Activated effector memory CD4-positive, alpha-beta T cell treated with Interleukin-2 at 50 U/mL for 16 hours (primary cell): Measurements from ENCODE around the gene C1QL2.

Source experiments
- DNase-seq: peaks from one replicate; pipeline ENCODE4 v3.0.0-alpha.2; 2020

The C1QL2 gene

GRCh38 chr2:119158563-119159347, at the start of gene C1QL2:
Gene C1QL2 (minus strand): TSS chr2:119158751. CDS start chr2:119158269, 482 bp downstream.
- DNase-seq = no peak

DNA sequence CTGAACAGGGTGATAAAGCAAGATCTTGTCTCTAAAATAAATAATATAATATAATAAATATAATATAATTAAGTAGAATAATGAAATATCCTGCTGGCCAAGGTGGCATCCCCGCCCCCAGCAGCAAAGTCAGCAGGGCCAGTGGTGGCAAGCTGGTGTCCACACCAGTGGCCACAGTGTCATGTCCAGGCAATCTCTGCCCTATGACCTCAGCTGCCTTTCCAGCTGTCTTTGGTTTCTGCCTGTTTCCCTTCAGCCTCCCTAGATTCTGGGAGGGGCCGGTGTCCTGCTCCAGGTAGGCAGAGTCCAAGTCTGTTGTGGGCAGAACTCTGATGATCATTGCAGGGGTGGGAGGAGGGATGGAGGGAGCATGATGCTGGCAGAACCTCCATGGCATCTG, 48.9 kb upstream of the C1QL2 start:
- DNase-seq = no peak

DNA sequence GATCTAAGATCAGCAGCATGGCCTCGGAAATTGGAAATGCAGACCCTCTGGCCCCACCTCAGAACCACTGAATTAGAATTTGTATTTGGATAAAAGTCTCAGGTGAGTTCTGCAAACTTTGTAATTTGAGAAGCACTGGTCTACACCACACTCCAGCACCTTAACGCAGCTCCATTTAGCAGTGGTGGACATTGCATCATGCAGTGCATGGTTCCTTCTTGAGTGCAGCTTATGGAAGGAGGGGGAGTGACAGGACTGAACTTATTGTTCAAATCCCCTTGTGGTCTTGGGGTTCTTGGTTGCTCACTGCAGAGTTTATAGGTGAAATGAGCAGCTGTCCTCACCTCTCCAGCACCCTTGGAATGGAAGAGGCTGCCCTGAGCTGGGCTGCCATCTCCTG, 47.6 kb upstream of the C1QL2 start:
- DNase-seq = no peak

GRCh38 chr2:119205001-119205706, 46.6 kb upstream of the C1QL2 start:
- no peak for DNase-seq

GRCh38 chr2:119204525-119204924, 46.0 kb upstream of the C1QL2 start:
- no peak for DNase-seq

DNA sequence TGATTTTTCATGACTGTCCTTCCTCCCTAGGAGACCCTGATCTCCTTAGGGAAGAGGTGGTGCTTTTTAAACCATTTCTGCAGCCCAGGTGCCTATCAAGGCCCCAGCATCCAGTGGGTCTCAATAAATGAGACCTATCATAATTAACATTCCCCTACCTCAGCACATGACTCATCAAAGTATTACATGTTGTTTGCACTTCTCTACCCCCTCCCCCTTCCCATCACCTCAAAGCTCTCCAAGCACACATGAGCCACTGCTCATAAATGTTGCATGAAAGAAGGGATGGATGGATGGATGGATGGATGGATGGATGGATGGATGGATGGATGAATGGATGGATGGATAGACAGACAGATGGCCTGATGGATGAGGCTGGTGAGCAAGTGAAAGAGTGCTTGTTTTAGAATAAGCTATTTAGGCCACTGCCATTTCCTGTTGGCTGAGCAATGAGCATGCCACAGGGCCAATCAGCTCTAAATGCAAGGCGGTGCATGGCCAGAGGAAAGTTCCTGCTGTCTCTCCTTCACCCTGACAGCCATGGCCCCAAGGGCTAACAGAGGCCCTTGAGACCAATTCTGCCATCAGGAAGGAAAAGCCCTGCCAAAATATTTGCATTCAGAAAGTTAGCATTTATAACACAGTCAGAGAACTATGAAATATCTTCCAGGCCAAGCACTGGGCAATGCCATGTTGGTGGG, 44.2 kb upstream of the C1QL2 start:
- DNase-seq = no peak

DNA sequence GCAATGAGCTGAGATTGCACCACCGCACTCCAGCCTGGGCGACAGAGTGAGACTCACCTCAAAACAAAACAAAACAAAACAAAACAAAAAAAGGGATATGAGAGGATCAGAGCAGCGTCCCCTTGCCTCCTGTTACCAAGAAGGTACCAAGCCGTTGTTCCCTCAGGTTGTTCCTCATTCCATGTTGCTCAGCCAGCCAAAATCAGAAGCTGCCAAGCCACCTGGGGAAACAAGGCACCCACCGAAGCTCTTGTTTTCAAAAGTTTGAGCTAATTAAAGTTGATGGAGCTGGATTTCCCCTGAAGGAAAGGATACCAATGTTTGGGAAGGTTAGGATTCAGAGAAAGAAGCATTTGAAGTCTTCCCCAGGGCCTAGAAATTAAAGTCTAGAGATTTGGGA, 43.3 kb upstream of the C1QL2 start:
- no peak for DNase-seq

DNA sequence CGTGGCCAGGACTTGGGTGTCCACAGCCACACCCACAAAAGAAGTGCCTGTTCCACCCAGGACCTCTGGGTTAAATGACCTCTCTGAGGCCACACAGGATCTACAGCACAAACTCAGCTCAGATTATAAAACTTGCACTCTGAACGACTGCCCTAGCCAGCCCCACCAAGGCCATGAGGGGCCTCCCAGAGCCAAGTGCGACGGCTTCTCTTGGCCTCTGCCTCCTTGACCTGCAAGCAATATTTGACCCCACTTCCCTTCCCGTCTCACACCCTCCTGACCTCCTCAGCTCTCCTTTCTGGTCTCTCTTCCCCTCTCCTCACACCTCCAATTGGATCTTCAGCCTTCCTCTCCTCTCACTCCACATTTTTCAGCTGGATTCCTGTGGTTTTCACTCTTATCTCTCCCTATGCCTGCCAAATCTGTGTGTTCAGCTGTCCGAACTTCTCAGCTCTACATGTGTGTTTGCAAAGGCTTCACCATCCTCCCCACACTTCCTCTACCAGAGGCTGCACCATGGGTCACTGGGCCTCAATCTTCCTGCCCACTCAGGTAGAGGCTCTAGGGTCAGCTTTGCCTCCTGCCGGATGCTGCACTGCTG, 39.8 kb upstream of the C1QL2 start:
- no peak for DNase-seq

DNA sequence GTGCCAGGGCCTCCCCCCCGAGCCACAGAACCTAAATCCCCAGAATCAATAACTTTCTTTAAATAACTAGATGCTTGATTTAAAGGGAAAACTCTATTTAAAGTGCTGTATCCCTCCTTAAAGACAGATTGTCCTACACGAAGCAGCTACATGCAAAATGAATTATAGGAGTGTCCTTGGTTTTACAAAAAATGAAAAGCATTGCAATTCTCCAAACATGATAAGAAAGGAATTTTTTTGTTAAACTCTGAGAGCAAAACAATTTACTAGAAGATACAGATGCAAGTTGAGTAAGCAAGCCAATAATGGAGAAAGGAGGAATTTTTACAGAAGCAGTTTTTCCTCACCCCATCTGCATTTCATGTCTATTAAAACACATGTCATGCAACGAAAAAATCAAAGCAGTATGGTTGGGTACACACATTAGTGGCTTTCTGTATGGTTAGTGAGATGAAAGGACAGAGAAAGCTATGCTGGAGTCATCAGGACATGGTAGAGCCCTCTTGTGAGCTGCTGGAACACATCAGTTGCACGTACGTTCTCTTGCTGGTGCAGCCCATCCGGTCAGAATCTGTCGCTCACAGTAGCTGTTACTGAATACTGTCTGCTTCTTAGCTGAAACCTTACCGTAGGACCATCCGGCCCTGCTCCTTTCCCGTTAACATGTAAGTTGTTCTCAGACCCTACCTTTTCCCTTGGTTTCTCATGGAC, 39.1 kb upstream of the C1QL2 start:
- no peak for DNase-seq

DNA sequence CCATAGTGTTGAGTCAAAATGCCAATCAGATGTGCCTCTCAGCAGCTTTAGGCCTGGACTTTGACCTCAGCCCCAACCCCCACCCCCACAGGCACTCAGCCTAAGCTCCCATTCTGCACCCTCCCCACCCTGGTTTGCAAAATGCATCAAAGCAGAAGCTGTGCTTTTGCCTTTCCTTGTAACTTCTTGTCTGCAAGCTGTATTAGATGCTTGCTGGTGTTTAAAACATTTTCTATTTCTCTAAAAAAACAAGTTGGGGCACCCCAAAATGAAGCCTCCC, 38.5 kb upstream of the C1QL2 start:
- no peak for DNase-seq

DNA sequence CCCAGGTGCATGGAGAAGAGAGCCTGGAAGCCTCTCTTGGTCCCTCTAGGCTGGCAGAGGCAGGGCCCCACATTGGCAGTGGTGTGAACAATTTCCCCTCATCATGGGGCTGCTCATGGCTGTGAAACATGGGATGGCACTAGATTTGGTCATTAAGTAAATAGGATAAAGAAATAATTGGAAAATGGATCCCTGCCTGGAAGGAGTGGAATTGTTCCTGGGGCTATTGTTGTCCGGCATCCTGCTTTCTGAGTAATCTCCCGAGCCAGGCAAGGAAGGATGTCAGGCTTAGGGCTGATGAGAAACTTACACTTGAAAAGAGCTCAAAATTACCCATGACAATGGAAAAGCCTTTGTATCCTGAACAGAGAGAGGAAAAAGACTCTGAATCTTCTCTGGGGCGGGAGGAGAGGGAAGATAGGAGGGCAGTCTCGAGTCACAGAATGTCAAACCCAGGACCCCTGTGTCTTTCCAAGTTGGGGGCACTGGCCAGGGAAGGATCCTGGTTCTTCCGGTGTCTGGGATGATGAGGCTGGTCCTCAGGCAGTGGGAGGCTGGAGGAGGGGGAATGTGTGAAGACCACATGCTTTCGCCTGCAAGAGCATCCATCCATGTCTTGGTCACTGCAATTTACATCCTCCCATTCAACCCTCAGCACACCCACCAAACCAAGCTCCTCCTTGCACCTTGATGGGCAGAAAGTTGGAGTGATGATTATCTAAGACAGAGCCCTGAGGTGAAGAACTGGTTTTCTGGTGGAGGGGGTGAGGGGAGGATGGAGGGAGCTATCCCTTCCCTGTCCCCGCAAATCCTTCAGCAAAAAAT, 38.0 kb upstream of the C1QL2 start:
- no peak for DNase-seq

- no peak for DNase-seq
These were observed 37.3 kb upstream of the C1QL2 start for GRCh38 chr2:119195887-119196286.

GRCh38 chr2:119195001-119195400, 36.5 kb upstream of the C1QL2 start:
- no peak for DNase-seq

- DNase-seq = no peak
These were observed 34.3 kb upstream of the C1QL2 start for GRCh38 chr2:119192893-119193292.

DNA sequence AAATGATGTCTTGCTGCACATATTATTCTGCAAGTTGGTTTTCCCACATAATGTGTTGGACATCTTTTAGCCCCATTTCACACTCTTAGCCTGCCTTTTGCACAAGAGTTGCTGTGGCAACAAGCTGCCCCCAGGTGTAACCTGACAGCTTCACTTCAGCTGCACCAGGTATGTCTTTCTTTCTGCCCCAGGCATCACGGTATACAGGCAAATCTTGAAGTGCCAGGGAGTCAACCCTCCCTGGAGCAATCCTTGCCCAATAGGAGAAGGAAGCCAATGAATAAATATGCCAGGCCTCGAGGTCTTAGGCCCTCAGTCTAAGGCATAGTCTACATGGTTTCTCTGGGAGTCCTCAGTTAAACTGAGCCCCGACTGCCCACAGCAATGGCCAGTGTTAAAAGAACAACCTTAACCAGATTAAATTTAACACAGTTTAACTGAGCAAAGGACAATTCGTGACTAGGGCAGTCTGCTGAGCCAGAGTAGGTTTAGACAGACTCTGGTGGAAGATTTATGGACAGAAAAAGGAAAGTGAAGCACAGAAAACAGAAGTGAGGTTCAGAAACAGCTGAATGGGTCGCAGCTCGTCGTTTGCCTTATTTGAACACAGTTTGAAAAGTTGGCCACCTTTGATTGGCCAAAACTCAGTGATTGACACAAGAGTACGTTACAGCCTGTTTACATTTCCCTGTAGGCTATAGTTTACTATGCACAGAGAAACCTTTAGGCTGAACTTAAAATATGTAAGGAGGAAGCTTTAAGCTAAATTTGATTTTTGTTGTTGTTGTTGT, 32.0 kb upstream of the C1QL2 start:
- DNase-seq = no peak

- DNase-seq = no peak
These were observed 26.0 kb upstream of the C1QL2 start for GRCh38 chr2:119184512-119184911.

DNA sequence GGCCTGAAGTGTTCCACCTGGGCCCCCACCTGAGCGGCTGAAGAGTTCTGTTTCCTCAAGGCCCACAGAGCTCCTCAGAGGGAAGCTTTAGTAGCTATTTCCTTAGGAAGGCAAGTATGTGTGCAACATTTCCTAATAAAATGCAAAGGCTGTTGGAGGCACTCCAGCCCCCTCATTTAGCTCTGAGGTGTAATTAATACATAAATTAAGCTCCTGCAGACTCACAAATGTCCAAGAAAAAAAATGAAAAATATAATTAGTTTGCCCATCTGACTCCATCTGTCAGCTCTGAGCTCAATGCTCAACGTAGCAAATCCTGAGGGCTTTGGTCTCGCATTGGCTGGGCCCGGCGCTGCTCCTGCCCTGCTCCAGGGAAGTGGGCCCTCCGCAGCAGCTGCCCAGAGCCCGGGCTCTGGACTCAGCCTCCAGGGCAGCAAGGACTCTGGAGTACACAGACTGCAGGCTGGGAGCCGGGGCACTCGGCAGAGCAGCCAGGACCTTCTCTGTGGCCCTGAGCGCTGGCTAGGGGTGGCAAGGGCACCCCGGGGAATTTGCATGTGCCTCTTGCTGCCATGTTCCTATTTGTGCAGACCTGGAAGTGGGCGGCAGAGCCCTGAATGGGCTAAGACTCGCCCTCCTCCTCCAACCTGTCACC, 23.4 kb upstream of the C1QL2 start:
- DNase-seq = no peak

DNA sequence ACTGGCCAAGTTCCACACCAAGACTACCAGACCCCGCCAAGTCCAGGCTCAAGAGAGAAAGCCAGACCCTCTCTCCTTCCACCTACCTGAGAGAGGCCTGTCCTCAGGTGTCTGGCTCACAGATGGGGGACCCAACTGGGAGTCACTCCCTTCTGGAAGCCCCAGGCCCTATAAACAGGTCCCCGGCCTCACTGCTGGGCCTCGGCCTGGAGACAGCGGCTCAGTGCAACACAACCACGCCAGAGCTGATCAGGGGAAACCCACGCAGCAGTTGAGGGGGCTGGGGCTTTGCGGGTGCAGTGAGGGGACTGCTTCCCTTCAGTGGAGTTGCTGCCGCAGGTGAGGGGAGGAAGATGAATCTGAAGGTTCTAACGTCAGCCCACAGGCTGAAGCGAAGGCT, 22.8 kb upstream of the C1QL2 start:
- DNase-seq = no peak

DNA sequence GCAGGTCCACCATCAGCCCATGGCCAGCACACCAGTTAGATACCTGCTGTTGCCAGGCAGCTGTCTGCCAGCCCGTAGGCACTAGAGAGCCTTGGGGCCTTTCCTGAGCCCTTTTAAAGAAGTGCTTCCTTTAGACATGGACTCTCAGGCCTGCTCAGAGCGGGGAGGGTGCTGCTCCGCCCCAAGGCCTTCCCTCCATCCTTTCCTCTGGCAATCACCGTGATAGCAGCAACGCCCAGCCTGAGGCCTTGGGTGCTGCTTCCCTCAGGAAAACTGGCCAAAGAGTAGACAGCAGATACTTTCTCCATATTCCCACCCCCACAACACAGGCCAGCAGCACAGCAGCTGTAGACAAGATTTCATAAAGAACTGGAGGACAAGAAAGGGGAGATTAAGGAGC, 22.3 kb upstream of the C1QL2 start:
- DNase-seq = no peak

DNA sequence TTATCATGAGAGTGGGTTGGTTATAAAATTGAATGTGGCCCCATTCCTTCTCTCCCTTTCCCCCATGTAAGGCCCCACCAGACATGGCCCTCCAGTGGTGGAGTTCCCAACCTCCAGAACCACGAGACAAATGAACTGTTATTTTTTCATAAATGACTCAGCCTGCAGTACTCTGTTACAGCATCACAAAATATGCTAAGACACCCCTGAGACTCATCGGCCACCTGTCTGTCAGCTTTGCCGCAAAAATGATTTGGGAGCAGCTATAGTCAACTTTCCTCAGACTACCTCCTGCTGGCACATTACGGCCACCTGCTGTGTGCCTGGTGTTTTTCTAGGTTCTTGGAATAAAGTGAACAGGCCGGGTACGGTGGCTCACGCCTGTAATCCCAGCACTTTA, 21.4 kb upstream of the C1QL2 start:
- no peak for DNase-seq

GRCh38 chr2:119179202-119179601, 20.7 kb upstream of the C1QL2 start:
- DNase-seq = no peak
